CD4-positive, alpha-beta T cell treated with Interferon alpha-2 for 1 hour (primary cell): ENCODE measurements around the gene EXOC3L2.
"Not testable (repeated sequence)": the region's sequence is repeated elsewhere in the genome, so short reads cannot be mapped to it uniquely, and the experiment has no call there.

ENCODE experiments used
- DNase-seq, 2 donors: peaks; one replicate each; pipeline ENCODE4 v3.0.0-alpha.2; 2020 to 2022

The EXOC3L2 gene

DNA sequence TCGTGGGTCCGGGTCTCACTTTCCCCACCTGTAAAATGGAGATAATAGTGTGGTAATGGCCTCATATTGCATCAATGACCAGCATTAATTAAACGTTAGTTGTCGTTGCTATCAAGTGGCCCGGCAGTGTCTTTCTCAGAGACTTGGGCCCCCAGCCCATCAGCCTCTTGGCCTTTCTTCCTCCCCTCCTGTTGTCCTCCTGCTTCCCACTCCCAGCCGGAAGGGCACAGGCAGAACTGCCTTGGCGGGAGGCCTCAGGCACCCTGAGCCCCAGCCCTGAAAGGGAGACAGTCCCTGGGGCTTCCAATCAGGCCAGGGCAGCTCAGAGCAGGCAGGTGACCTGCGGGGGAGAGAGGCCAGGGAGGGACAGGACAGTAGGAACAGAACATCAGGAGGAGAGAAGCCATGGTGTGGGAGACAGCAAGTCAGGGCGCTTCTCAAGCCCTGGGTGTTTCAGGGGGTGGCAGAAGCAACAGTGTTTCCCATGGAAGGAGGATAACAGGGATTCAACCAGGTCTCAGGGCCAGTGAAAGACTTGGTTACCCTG is 10.5 kb upstream of the EXOC3L2 start:
- DNase-seq, result no peak

- peak in 1 of 2 donors; percentile 28 for DNase-seq
Measured at GRCh38 chr19:45254044-45254531, 8.9 kb upstream of the EXOC3L2 start.

DNA sequence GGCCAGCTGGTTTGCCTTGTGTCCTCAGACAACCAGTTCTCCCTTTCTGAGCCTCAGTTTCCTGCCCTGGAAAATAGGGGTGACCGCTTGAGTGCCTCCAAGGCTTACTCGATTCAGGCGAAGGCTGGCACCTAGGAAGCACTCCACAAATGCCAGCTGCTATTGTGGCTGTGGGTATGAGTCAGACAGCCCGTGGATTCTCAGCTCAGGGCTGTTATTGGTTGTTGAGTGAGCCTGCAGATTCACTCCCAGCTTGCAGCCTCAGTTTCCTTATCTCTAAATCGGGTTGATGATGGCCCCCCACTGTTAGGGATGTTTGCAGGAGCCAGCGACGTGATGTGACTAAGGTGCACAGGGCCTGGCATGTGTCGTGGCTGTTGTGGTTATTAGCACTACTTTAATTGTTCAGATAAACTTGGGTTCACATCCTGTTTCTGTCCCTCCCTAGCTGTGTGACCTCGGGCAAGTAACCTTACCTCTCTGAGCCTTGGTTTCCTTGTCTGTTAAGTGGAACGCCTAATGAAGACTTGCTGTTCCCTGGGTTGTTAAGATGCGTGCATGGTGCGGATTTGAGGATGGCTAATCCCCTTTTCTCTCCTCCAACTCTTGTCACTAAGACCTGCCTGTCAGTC is 8.3 kb upstream of the EXOC3L2 start:
- peak in 1 of 2 donors; percentile 31 for DNase-seq

DNA sequence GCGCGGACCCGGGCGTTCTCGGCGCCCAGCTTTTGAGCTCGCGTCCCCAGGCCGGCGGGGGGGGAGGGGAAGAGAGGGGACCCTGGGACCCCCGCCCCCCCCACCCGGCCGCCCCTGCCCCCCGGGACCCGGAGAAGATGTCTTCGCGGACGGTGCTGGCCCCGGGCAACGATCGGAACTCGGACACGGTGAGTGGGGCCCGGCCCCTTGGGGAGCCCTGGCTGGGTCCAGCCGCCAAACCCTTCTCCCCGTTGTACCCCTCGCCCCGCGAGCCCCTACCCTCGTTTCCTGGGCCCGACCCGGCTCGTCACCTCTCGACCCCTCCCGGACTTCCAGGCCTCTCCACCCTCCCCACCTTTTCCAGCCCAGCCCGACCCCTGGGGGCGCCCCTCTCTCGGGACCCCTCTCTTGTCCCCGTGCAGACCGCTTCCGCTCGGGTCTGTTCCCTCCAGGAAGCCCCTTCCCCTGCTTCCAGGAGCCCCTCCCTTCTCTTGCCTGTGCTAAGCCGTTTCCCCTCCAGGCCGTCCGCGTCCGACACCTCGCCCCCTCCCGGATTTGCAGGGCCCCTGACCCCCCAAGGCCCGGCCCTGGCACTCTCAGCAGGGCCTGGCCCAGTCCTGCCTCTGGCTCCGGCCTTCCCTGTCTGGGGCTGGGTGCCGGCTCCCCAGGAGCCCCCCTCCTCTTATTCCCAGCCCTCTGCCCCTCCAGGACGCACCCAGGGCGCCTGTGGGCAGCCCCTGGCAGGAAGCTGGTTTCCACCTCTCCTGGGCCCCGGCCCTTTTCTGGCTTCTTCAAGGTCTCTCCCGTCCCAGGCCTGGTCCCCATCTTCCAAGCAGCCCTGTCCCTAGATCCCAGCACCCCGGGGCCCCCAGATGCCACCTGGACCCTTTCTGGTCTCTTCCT is 6.5 kb upstream of the EXOC3L2 start:
- DNase-seq, result peak in 1 of 2 donors; percentile 20

DNA sequence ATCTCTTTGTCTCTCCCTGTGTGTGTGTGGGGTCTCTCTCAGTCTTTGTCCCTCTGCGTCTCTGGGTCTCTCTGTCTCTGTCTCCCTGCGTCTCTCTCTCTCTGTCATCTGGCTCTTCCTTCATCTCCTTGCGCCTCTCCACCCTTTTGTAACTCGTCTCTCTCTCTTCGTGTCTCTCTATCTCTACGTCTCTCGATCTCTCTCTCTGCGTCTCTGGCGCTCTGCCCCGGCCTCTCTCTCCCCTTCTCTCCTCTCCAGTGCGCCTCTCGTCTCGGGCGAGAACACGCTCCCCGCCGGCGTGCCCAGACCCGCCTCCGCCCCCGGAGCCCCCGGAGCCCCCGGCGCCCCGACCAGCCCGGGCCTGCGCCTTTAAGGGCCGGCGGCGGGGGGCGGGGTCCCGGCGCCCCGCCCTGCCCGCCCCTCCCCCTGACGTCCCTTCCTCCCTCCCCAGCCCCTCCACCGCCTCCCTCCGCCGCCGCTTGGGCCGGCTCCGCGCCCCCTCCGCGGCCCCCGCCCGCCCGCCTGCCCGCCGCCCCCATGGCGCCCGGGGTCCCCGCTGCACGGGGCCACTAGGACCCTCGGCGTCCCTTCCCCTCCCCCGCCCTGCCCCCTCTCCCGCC is 5.7 kb upstream of the EXOC3L2 start, which contains the start of gene MARK4:
Gene MARK4 (plus strand): TSS at position 440 of the 620 bp plus-strand sequence. CDS start 318 bp downstream, outside the sequence.
- peak; percentile 55 to 69 for DNase-seq

GRCh38 chr19:45250216-45250831 is 5.1 kb upstream of the EXOC3L2 start:
- DNase-seq, result no peak

DNA sequence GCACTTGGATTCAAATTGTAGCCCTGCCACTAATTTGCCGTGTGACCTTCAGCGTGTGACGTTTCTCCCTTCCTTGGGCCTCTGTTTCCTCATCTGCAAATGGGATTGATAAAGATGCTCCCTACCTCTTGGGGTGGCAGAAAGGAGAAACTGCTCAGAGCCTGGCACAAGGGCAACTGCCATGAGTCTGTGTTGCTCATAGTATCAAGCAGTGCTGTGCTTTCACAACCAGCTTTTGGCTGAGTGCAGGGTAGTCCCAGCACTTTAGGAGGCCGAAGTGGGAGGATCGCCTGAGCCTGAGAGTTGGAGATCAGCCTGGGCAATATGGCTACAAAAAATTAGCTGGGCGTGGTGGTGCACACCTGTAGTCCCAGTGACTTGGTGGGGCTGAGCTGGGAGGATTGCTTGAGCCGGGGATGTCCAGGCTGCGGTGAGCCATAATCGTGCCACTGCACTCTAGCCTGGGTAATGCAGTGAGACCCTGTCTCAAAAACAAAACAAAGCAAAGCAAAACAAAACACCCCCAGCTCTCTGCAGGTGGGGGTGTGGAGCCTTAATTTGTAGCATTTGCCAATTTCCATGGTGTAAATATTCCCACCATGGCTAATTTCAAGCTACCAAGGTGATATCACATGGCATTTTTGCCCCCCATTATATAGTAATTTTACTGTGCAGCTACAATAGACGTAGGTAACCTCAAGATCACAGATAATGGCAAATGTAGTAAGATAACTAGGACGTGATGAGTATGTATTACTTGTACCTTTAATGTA is 4.2 kb upstream of the EXOC3L2 start:
- DNase-seq, result no peak

GRCh38 chr19:45247136-45247535 is 1.9 kb upstream of the EXOC3L2 start:
- no peak for DNase-seq

DNA sequence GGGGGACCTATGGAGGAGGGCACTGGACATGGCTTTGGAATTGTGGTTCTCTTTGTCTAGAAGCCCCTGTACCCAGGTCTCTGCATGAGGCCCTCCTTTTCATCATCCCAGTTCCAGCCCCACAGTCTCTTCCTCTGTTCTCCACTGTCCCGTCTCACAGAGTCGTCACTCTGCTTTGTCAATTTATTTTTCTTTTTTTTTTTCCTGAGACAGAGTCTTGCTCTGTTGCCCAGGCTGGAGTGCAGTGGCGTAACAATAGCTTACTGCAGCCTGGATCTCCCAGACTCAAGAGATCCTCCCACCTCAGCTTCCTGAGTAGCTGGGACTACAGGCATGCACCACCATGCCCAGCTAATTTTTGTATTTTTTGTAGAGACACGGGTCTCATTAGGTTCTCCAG is 619 bp upstream of the EXOC3L2 start:
- DNase-seq, result no peak

- no peak for DNase-seq
Measured at GRCh38 chr19:45244133-45244794, 943 bp downstream of the EXOC3L2 start.

DNA sequence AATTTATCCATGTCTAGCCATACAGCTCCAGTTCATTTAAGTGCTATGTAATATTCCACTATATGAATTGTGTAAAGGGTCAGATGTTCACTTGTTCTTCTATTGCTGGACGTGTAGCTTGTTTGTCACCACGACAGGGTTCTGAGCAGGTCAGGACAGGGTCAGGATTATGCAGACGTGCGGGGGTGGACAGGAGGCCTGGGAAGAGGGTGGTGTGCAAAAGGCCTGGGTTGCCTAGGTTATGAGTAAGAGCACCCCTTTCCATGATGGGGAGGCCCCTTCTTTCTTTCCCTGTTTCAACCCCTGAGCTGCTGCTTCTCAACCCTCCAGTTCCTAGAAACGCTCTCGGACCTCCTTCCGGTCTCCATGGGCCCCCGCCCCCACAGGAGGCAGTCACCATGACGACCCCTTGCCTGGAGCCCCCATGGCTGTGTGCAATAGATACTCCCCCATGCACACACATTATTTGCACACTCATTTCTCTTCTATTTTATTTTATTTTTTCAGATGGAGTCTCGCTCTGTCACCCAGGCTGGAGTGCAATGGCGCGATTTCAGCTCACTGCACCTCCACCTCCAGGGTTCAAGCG is 2.0 kb downstream of the EXOC3L2 start:
- no peak for DNase-seq

DNA sequence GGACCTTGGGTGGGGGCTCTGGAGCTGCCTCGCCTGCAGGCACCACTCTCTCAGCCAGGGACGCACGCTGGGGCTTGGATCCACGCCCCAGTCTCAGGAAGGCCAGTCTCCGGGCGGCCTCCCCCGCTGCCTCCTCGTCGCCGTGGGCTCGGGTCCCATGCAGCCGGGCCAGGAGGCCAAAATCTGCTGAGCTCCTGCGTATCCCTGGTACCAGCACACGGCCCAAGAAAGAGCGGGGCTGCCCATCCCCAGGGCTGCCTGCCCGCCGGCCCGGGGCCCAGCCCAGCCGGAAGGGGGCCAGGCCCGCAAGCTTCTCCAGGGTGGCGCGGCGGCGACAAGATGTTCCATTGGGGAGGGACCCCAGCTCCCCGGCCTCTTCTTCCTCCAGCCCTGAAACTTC is 6.7 kb downstream of the EXOC3L2 start:
- no peak for DNase-seq

GRCh38 chr19:45235485-45235884 is 9.7 kb downstream of the EXOC3L2 start:
- DNase-seq, result no peak

- no peak for DNase-seq
Measured at GRCh38 chr19:45234089-45234869, 10.9 kb downstream of the EXOC3L2 start.

DNA sequence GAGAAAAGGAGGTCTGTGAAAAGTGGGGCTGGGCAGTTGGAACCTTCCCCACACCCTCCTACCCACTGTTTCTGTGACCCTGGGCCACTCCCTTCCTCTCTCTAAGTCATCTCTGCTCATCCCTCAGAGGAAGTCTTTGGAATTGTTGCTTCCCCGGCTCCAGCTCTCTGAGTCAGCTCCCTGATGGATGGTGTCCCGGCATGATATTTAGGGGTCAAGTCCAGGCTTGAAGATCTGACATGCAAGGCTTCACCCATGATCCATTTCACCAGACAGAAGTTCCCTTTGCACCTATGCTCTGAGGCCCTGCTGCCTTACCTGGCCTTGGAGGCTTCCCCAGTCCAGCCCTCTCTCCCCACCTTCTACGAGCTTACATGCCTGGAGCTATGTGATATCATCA is 13.3 kb downstream of the EXOC3L2 start:
- no peak for DNase-seq

- DNase-seq, result not testable (repeated sequence)
Measured at GRCh38 chr19:45229056-45229455, 16.2 kb downstream of the EXOC3L2 start.

GRCh38 chr19:45224645-45225044 is 20.6 kb downstream of the EXOC3L2 start:
- no peak for DNase-seq

GRCh38 chr19:45223879-45224278 is 21.3 kb downstream of the EXOC3L2 start:
- no peak for DNase-seq

- DNase-seq, result no peak
Measured at GRCh38 chr19:45222724-45223123, 22.5 kb downstream of the EXOC3L2 start.
